ENCODE data around the gene HRCT1.
A peak's percentile ranks its signal among the peaks of the same experiment; 100 is the strongest.

The HRCT1 gene

DNA sequence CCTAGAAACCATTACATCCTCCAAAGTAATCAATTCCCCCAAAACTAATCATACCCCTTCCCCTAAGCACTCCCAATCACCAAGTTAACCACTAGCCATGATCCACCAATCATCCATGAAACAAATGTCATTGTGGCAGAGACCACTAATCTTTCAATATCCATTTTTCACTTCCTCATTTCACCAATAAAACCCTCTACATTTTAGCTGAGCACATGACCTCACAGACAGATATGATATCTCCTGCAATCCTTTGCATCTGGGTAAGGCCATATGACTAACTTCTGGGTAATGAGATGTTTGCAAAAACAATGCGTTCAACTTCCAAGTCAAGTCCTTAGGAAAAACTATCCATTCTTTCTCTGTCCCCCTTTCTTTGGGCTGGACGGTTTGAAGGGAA, 31.2 kb downstream of the HRCT1 start:
- Histone ChIP-seq H3K79me2 (ENCODE audit: insufficient read depth, low read length) (no peaks in the 10 kb centered on the region), H3K4me2 (ENCODE audit: insufficient read depth, low read length) (no peak overlapping the region), H3K4me3 (ENCODE audit: low read depth in 1 of 2, low read length in 2 of 2) (no peak overlapping the region), H3K9me3 (ENCODE audit: insufficient read depth, low read length, severe bottlenecking) (peaks cover 5% of the 10 kb centered on the region), H3K4me1 (ENCODE audit: insufficient read depth, low read length) (peaks cover 49% of the 10 kb centered on the region), H3K27me3 (ENCODE audit: insufficient read depth, low read length, poor library complexity) (no peaks in the 10 kb centered on the region), H2AFZ (ENCODE audit: low read depth, low read length) (no peak overlapping the region), H3K9ac (ENCODE audit: low read depth, low read length) (no peak overlapping the region), H3K27ac (ENCODE audit: low read length) (no peak overlapping the region), H4K20me1 (ENCODE audit: insufficient read depth, low read length) (no peaks in the 10 kb centered on the region), H3K36me3 (ENCODE audit: insufficient read depth, low read length) (no peaks in the 10 kb centered on the region)
- ATAC-seq (ENCODE audit: insufficient read depth, low read depth) (no peak), DNase-seq (no peak)
- TF ChIP-seq EZH2 (IDR thresholded peaks at IDR 0.05; ENCODE audit: borderline replicate concordance, low read depth, low read length, severe bottlenecking), result no peak
- TF ChIP-seq, protein P1, sequence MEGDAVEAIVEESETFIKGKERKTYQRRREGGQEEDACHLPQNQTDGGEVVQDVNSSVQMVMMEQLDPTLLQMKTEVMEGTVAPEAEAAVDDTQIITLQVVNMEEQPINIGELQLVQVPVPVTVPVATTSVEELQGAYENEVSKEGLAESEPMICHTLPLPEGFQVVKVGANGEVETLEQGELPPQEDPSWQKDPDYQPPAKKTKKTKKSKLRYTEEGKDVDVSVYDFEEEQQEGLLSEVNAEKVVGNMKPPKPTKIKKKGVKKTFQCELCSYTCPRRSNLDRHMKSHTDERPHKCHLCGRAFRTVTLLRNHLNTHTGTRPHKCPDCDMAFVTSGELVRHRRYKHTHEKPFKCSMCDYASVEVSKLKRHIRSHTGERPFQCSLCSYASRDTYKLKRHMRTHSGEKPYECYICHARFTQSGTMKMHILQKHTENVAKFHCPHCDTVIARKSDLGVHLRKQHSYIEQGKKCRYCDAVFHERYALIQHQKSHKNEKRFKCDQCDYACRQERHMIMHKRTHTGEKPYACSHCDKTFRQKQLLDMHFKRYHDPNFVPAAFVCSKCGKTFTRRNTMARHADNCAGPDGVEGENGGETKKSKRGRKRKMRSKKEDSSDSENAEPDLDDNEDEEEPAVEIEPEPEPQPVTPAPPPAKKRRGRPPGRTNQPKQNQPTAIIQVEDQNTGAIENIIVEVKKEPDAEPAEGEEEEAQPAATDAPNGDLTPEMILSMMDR (IDR thresholded peaks at IDR 0.05; ENCODE audit: borderline replicate concordance, extremely low read depth, low read length, poor library complexity, severe bottlenecking), result no peak

DNA sequence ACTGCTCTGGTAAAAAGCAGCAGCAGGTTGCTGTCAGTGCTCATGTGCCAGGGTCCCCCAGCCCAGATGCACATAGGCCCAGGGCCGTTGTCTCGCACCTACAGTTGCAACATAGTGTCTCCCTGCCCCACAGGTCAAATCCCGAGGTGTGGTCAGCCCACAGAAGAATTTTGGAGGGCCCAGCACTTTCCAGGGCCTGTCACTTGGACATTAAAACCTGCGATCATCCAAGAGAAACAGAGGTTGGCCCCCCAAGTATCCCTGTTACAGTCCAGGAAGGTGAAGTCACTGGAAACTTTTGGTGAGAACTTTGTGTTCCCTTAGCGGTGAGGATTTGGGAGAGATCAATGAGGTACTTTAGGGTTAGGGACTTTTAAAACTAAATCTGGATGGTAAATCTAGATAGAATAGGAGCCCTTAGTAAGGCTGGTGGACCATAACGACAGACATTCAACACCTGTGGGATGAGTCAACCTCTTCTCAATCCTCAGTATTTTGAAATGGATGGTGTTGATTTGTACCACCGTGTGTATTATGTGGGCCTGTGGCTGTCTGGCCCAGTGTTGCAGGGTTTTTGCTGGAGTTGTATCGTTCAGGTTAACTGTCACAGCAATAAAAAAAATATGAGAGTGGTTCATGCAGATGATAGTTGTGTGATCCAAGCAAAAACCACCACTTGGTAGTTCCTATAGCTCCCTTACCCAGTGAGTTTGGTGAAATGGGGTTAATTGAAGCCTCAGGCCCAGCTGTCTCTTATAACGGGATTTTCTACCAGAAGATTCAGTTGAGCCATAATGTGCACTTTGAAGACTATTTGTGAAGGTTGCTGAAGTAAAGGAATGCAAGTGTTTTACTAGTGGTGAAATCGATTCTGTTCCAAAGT, 32.7 kb downstream of the HRCT1 start:
- Histone ChIP-seq H3K27ac (ENCODE audit: low read length) (peak overlapping the region; percentile 89), H3K4me1 (ENCODE audit: insufficient read depth, low read length) (peaks cover 42% of the 10 kb centered on the region), H3K9ac (ENCODE audit: low read depth, low read length) (peak overlapping the region; percentile 16; the same call in 1 of the 2 replicates), H4K20me1 (ENCODE audit: insufficient read depth, low read length) (no peaks in the 10 kb centered on the region), H3K9me3 (ENCODE audit: insufficient read depth, low read length, severe bottlenecking) (peaks cover 5% of the 10 kb centered on the region), H3K4me3 (ENCODE audit: low read depth in 1 of 2, low read length in 2 of 2) (no peak overlapping the region), H3K36me3 (ENCODE audit: insufficient read depth, low read length) (no peaks in the 10 kb centered on the region), H3K79me2 (ENCODE audit: insufficient read depth, low read length) (no peaks in the 10 kb centered on the region), H3K27me3 (ENCODE audit: insufficient read depth, low read length, poor library complexity) (no peaks in the 10 kb centered on the region), H3K4me2 (ENCODE audit: insufficient read depth, low read length) (no peak overlapping the region), H2AFZ (ENCODE audit: low read depth, low read length) (0 out of 2 replicates have a peak overlapping the region, but pooled peaks have one; percentile 51)
- TF ChIP-seq, protein P1 (IDR thresholded peaks at IDR 0.05; ENCODE audit: borderline replicate concordance, extremely low read depth, low read length, poor library complexity, severe bottlenecking), result no peak
- no peak for TF ChIP-seq EZH2 (IDR thresholded peaks at IDR 0.05; ENCODE audit: borderline replicate concordance, low read depth, low read length, severe bottlenecking)
- ATAC-seq (ENCODE audit: insufficient read depth, low read depth) (no peak), DNase-seq (no peak)

- Histone ChIP-seq H4K20me1 (ENCODE audit: insufficient read depth, low read length) (no peaks in the 10 kb centered on the region), H3K27ac (ENCODE audit: low read length) (peak overlapping the region; percentile 89), H3K4me1 (ENCODE audit: insufficient read depth, low read length) (peaks cover 42% of the 10 kb centered on the region), H3K4me2 (ENCODE audit: insufficient read depth, low read length) (peak overlapping the region; percentile 50; the same call in 1 of the 2 replicates), H2AFZ (ENCODE audit: low read depth, low read length) (no peak overlapping the region), H3K27me3 (ENCODE audit: insufficient read depth, low read length, poor library complexity) (no peaks in the 10 kb centered on the region), H3K4me3 (ENCODE audit: low read depth in 1 of 2, low read length in 2 of 2) (no peak overlapping the region), H3K9ac (ENCODE audit: low read depth, low read length) (no peak overlapping the region; the same call in 1 of the 2 replicates), H3K9me3 (ENCODE audit: insufficient read depth, low read length, severe bottlenecking) (peaks cover 5% of the 10 kb centered on the region), H3K36me3 (ENCODE audit: insufficient read depth, low read length) (no peaks in the 10 kb centered on the region), H3K79me2 (ENCODE audit: insufficient read depth, low read length) (no peaks in the 10 kb centered on the region)
- TF ChIP-seq EZH2 (IDR thresholded peaks at IDR 0.05; ENCODE audit: borderline replicate concordance, low read depth, low read length, severe bottlenecking), result no peak
- TF ChIP-seq, protein P1 (IDR thresholded peaks at IDR 0.05; ENCODE audit: borderline replicate concordance, extremely low read depth, low read length, poor library complexity, severe bottlenecking), result no peak
- ATAC-seq (ENCODE audit: insufficient read depth, low read depth) (0 out of 3 replicates have a peak, but pooled peaks have one; percentile 6), DNase-seq (no peak)
Measured at GRCh38 chr9:35939679-35940250, 33.8 kb downstream of the HRCT1 start.
